Hepatocyte (in vitro differentiated cells): Measurements from ENCODE around the gene OVCH2.

ENCODE experiments used
- CTCF ChIP-seq: fragments of 200-600 bp; sonication (generic); IDR thresholded peaks from 2 replicates; pipeline ENCODE4 v1.5.1; 2016; ENCODE audit warnings: antibody characterized with exemption, mild to moderate bottlenecking; ENCODE audit not compliant: poor library complexity
- EZH2 ChIP-seq: fragments of 200-600 bp; sonication (generic); IDR thresholded peaks from 2 replicates; pipeline ENCODE4 v1.6.1; 2016; ENCODE audit warnings: antibody characterized with exemption, mild to moderate bottlenecking, borderline replicate concordance
- EZH2phosphoT487 ChIP-seq: fragments of 200-600 bp; sonication (generic); IDR thresholded peaks from one replicate; pipeline ENCODE4 v1.6.1; 2018; ENCODE audit warnings: antibody characterized with exemption, mild to moderate bottlenecking, low read depth, moderate library complexity; ENCODE audit not compliant: unreplicated experiment, severe bottlenecking

GRCh38 chr11:7646866-7647265, 59.4 kb downstream of the OVCH2 start:
- TF ChIP-seq CTCF (no peak), EZH2 (no peak), EZH2phosphoT487 (no peak)
